Measurements from ENCODE around the gene CDH13.

GRCh38 chr16:82643136-82643535 lies 16.4 kb downstream of the CDH13 start:
- TF ChIP-seq CTCF (conservative IDR thresholded peaks at IDR 0.05; ENCODE audit: low read depth, low read length): no peak
- TF ChIP-seq EZH2 (IDR thresholded peaks at IDR 0.05; ENCODE audit: borderline replicate concordance, low read depth, low read length, poor library complexity, severe bottlenecking): no peak

Data from A673 (cell line).